ENCODE data around the gene CNR2. TPM values are rescaled to one million over a fixed set of nuclear protein-coding genes. Genes with fewer than 3 reads are reported as not detected.

Gene CNR2
- total RNA-seq, 2 donors from 2014 or later = not detected

DNA sequence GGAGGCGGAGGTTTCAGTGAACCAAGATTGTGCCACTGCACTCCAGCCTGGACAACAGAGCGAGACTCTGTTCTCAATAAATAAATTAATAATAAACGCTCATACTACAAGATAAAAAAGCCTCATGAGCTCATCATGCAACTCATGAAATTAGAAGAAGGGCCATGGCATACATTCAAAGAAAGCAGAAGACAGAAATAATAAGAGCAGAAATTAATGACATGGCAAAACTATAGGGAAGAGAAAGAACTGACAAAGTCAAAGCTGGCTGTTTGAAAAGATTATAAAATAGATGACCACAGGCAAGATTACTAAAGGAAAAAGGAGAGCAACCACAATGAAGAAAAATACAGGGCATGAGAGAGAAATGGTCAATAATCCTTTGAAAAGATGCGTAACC lies 30.4 kb downstream of the CNR2 start:
- no peaks in the 10 kb centered on the region for H3K4me1 ChIP-seq (replicated peaks)
- intact Hi-C loops (cut with DNase I) = no loop called here

DNA sequence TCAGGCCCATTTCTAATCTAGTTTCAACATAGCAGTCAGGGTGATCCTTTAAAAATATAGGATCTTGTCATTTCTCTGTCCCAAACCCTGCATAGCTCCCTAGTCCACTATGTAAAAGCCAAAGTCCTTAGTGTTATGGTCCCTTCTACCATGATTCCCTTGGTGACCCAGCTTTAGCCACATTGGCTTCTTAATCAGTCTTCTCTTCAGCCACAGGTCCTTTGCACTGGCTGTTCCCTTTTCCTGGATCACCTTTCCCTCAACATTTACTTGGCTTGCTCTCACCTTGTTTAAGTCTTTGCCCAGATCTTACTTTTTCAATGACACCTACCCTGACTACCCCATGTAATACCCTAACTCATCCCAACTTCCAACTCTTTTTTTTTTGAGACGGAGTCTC lies 33.4 kb downstream of the CNR2 start:
- H3K27ac ChIP-seq = no peak overlapping the region
- TF ChIP-seq, protein P1, sequence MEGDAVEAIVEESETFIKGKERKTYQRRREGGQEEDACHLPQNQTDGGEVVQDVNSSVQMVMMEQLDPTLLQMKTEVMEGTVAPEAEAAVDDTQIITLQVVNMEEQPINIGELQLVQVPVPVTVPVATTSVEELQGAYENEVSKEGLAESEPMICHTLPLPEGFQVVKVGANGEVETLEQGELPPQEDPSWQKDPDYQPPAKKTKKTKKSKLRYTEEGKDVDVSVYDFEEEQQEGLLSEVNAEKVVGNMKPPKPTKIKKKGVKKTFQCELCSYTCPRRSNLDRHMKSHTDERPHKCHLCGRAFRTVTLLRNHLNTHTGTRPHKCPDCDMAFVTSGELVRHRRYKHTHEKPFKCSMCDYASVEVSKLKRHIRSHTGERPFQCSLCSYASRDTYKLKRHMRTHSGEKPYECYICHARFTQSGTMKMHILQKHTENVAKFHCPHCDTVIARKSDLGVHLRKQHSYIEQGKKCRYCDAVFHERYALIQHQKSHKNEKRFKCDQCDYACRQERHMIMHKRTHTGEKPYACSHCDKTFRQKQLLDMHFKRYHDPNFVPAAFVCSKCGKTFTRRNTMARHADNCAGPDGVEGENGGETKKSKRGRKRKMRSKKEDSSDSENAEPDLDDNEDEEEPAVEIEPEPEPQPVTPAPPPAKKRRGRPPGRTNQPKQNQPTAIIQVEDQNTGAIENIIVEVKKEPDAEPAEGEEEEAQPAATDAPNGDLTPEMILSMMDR (IDR thresholded peaks at IDR 0.05) = no peak
- TF ChIP-seq POLR2AphosphoS5 (IDR thresholded peaks at IDR 0.05) (no peak), POLR2A (IDR thresholded peaks at IDR 0.05) (no peak)
- no peak overlapping the region for H3K4me3 ChIP-seq
- intact Hi-C loops (cut with DNase I) = no loop called here
- H3K36me3 ChIP-seq = no peaks in the 10 kb centered on the region
- no peak for DNase-seq (ENCODE audit: low spot score)
- WGBS = 85% methylated on average over 1 of the region's 1 CpG
- no peaks in the 10 kb centered on the region for H3K27me3 ChIP-seq (replicated peaks; ENCODE audit: insufficient read depth)
- no peaks in the 10 kb centered on the region for H3K4me1 ChIP-seq (replicated peaks)
- no peaks in the 10 kb centered on the region for H3K9me3 ChIP-seq

More for the DNA sequence above, 30.4 kb downstream of the CNR2 start:
- 66% methylated on average over 4 of the region's 4 CpGs for WGBS
- TF ChIP-seq, protein P1 (IDR thresholded peaks at IDR 0.05) = no peak
- TF ChIP-seq POLR2AphosphoS5 (IDR thresholded peaks at IDR 0.05) (no peak), POLR2A (IDR thresholded peaks at IDR 0.05) (no peak)
- no peak overlapping the region for H3K4me3 ChIP-seq
- no peak for DNase-seq (ENCODE audit: low spot score)
- H3K36me3 ChIP-seq = no peaks in the 10 kb centered on the region
- H3K9me3 ChIP-seq = no peaks in the 10 kb centered on the region
- H3K27ac ChIP-seq = no peak overlapping the region
- no peaks in the 10 kb centered on the region for H3K27me3 ChIP-seq (replicated peaks; ENCODE audit: insufficient read depth)

DNA sequence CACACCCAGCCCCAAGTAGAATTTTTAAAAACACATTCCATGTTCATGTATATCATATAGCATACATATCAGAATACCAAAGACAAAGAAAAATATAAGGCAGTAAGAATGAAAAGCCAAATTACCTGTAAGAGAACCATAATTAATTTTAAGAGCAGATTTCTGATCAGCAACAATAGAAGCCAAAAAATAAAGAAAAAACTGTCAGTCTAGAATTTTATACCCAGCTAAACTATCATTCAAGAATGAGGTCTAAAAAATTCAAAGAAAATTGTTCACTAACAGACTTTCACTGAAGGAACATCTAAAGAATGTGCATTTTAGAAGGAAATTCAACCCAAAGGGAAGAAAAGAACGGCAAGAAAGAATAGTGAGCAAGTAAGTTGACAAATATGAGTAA lies 34.5 kb downstream of the CNR2 start:
- Histone ChIP-seq H3K27ac (no peak overlapping the region), H3K9me3 (no peaks in the 10 kb centered on the region), H3K36me3 (no peaks in the 10 kb centered on the region), H3K4me1 (replicated peaks) (no peaks in the 10 kb centered on the region), H3K4me3 (no peak overlapping the region), H3K27me3 (replicated peaks; ENCODE audit: insufficient read depth) (no peaks in the 10 kb centered on the region)
- TF ChIP-seq, protein P1 (IDR thresholded peaks at IDR 0.05) = no peak
- TF ChIP-seq POLR2AphosphoS5 (IDR thresholded peaks at IDR 0.05) (no peak), POLR2A (IDR thresholded peaks at IDR 0.05) (no peak)
- DNase-seq (ENCODE audit: low spot score) = no peak
- WGBS = 85% methylated on average over 1 of the region's 1 CpG
- intact Hi-C loops (cut with DNase I) = no loop called here

DNA sequence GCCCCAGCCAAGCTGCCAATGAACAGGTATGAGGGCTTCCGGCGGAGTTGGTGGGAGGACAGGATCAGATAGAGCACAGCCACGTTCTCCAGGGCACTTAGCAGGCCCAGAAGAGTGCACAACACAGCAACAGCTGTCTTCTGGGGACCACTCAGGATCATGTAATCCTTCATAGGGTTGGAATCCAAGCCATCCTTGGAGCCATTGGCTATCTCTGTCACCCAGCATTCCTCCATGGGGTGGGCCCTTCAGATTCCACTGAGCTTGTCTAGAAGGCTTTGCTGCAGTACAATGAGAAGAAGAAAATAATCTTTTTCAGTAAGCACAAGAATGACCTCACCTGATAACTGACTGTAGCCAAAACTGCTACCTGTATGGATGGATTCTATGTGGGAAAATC lies 37.8 kb downstream of the CNR2 start:
- no peaks in the 10 kb centered on the region for H3K27me3 ChIP-seq (replicated peaks; ENCODE audit: insufficient read depth)
- no peaks in the 10 kb centered on the region for H3K36me3 ChIP-seq
- no peaks in the 10 kb centered on the region for H3K4me1 ChIP-seq (replicated peaks)
- 83% methylated on average over 3 of the region's 3 CpGs for WGBS
- intact Hi-C loops (cut with DNase I) = no loop called here
- no peak overlapping the region for H3K4me3 ChIP-seq
- DNase-seq (ENCODE audit: low spot score) = no peak
- no peak overlapping the region for H3K27ac ChIP-seq
- H3K9me3 ChIP-seq = no peaks in the 10 kb centered on the region
- TF ChIP-seq POLR2A (IDR thresholded peaks at IDR 0.05) = no peak
- TF ChIP-seq, protein P1 (IDR thresholded peaks at IDR 0.05) = no peak
- no peak for TF ChIP-seq POLR2AphosphoS5 (IDR thresholded peaks at IDR 0.05)

DNA sequence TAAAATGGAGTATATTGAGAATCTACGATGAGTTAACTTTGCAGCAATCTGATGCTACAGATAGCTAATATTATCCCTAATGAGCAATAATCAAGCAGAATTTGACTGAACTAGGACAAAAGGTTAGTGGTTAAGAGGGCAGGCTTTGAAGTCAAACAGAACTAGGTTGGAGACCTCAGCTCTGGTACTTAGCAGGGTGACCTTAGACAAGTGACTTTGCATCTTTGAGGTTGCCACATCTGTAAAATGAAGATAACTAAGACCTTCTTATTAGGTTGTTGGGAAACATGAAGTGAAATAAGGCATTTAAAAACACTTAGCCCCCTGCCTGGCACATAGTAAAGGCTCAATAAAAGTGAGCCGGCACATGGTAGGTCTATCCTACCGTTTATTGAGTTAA lies 40.7 kb downstream of the CNR2 start:
- Histone ChIP-seq H3K9me3 (no peaks in the 10 kb centered on the region), H3K4me3 (no peak overlapping the region), H3K4me1 (replicated peaks) (no peaks in the 10 kb centered on the region), H3K27ac (no peak overlapping the region), H3K36me3 (no peaks in the 10 kb centered on the region), H3K27me3 (replicated peaks; ENCODE audit: insufficient read depth) (no peaks in the 10 kb centered on the region)
- TF ChIP-seq POLR2A (IDR thresholded peaks at IDR 0.05) (no peak), POLR2AphosphoS5 (IDR thresholded peaks at IDR 0.05) (no peak)
- TF ChIP-seq, protein P1 (IDR thresholded peaks at IDR 0.05) = no peak
- DNase-seq (ENCODE audit: low spot score) = no peak
- 79% methylated on average over 3 of the region's 3 CpGs for WGBS
- intact Hi-C loops (cut with DNase I) = no loop called here

Measured in prostate gland (tissue), 2 donors.